ENCODE measurements around the gene STOML1. TPM values are rescaled to one million over a fixed set of nuclear protein-coding genes. Genes with fewer than 3 reads are reported as not detected.

STOML1 gene
- total RNA-seq, 4 donors from 2014 or later: 10.9 to 25.8 (median 18.2) TPM

GRCh38 chr15:73989001-73989798, 2.9 kb downstream of the STOML1 start:
- TF ChIP-seq CTCF (IDR thresholded peaks at IDR 0.05; ENCODE audit: low read depth): no peak

GRCh38 chr15:73988445-73988969, 3.6 kb downstream of the STOML1 start:
- TF ChIP-seq CTCF (IDR thresholded peaks at IDR 0.05; ENCODE audit: low read depth): no peak

GRCh38 chr15:73987681-73988444, 4.2 kb downstream of the STOML1 start:
- no peak for TF ChIP-seq CTCF (IDR thresholded peaks at IDR 0.05; ENCODE audit: low read depth)

DNA sequence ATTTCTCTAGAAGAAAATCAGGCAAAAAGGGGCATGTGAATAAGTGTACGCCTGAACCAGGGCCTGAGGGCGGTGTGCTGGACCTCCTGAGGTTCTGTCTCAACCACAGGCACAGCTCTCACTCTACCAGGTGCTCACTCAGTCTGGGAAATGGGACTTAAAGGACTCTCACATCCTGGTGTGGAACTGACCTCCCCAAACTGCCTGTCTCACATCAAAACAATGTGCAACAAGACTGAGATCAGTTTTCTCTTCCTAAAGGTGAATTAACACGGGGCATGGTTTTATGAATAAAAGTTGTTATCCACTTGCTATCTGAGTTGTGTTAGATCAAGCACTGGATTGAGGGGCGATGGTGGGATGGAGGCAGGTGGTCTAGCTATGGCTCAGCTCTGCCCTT, 4.8 kb downstream of the STOML1 start:
- TF ChIP-seq CTCF (IDR thresholded peaks at IDR 0.05; ENCODE audit: low read depth): no peak

GRCh38 chr15:73986776-73987056, 5.4 kb downstream of the STOML1 start:
- no peak for TF ChIP-seq CTCF (IDR thresholded peaks at IDR 0.05; ENCODE audit: low read depth)

- TF ChIP-seq CTCF (IDR thresholded peaks at IDR 0.05; ENCODE audit: low read depth): no peak
Observed at GRCh38 chr15:73986055-73986775, 5.9 kb downstream of the STOML1 start.

All from subcutaneous adipose tissue (tissue), 4 donors.